HS-27A (cell line): ENCODE data around the gene FBXO21.
"Not testable (repeated sequence)": the region's sequence is repeated elsewhere in the genome, so short reads cannot be mapped to it uniquely, and the experiment has no call there.

Source experiments
- DNase-seq: peaks from one replicate; pipeline ENCODE4 v3.0.0-alpha.2; 2012; ENCODE audit warnings: low read depth, missing footprints

Gene FBXO21

GRCh38 chr12:117101953-117102799 lies 88.1 kb downstream of the FBXO21 start:
- no peak for DNase-seq

DNA sequence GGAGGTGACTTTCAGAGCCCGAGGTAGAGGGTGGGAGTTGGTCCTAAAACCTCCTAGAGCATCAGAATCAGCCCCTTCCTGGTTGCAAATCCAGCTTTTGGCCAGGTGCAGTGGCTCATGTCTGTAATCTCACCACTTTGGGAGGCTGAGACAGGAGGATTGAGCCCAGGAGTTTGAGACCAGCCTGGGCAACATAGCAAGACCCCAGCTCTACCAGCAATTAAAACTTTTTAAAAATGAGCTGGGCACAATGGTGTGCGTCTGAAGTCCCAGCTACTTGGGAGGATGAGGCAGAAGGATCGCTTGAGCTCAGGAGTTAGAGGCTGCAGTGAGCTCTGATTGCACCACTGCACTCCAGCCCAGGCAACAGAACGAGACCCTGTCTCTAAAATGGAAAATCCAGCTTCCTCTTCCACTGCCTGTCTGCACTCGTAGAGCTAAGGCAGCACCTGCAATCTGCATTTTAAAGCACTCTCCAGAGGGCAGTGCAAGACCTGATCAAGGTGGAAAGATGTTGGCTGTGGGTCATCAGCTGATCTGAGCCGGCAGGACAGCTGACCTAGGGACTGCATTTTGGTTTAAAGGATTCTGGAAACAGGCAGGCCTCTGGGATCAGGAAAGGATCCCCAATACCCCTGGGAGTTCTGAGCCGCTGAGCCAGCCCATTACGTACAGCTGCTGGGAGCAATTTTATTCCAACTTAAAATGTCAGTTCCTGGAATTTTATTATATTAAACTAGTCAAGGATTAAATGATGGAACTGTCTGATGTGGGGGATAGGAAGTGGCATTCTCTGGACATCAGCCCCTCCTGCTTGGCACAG lies 89.2 kb downstream of the FBXO21 start:
- no peak for DNase-seq

DNA sequence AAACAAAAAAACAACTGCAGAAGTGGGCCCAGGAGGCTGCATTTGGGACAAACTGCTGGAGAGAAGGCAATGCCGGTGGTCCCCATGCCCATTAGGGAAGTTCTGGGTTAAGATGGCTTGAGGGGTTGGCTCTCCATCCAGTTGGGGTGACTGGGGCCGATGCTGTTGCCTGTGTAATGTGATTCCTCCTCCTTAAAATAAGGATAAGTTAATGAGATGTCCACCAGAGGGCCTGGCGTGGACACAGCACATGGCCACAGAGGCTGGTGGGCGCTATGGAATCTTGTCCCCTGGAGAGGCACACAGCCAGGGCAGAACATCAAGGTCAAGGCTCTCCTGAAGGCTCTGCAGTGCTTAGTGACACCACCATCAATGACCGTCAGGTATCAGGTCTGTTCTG lies 90.0 kb downstream of the FBXO21 start:
- no peak for DNase-seq

DNA sequence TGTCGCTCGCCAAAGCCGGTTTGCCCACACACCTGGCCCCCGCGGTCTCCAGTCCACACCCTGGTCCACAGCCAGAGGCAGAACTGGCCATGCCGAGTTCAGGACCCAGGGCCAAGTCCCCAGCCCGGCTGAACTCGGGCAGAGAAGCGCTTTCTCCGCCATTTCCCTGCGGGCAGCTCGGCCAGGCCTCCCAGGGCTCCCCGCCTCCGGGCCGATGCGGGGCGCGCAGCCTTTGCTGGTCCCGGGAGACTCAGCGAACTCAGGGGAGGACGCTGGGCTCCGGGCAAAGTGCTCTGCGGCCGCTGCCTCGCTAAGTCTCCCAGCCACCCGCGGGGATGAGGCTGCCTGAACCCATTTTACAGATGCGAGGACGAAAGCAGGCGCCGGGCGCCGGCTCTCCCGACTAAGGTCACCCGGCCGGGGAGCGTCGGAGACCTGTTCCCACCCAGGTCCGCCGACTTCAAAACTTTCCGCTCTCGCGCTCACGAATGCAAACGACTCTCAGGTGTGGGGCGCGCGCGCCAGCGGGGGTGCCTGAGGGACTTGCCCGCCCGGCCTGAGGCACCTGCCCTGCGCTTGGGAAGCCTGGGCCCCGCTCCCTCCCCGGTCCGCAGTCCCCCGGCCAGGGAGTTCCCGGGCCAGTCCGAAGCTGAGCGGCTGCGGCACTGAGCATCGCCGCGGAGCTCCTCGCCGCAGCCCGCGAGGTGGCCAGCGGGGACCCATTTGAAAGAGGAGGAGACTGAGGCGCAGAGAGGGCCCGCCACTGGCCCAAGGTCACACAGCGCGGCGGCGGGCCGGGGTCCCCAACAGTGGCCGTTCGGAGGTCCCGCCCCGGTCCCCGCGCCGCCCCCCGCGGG lies 91.7 kb downstream of the FBXO21 start:
- no peak for DNase-seq

- no peak for DNase-seq
These were observed 92.3 kb downstream of the FBXO21 start for GRCh38 chr12:117098024-117098360.

DNA sequence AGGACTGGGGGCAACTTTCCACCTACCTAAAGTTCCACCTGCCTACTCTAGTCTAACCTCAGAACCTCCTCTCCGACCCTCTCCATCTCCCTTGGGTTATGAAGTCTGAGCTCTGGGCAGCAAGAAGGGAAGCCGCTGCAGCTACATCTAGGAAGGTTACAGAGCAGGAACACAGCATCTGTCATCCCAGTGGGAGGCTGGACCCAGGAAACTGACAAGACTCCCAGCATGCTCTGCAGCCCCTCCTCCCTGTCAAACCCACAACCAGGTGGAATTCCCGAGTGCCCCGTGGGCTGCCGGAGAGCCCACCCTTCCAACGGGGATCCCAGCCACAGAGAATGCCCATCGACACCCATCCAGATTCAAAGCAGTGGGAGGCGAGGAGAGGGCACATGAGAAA lies 93.1 kb downstream of the FBXO21 start:
- no peak for DNase-seq

DNA sequence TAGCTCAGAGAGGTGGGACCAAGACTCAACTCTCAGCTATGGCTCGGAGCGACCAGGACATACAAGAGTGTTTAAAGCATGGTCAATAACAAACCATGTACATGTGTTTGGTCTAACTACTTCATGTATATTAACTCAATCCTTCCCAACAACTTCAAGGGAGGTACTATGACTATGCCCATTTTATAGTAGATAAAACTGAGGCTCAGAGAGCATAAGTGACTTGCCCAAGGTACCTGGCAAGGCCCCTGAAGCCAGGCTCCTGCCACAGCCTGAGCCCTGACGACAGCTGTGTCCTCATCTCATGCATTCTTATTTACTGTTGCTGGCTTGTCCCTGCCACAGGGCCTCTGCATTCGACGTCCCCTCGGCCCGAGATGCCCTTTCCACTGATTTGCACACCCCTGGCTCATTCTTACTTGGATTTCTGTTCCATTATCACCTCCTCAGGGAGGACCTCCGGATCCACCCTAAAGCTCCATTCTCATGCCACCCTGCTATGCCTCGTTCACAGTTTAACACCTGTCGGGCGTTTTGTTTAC lies 93.7 kb downstream of the FBXO21 start:
- DNase-seq, result no peak

- DNase-seq, result not testable (repeated sequence)
These were observed 95.1 kb downstream of the FBXO21 start for GRCh38 chr12:117095191-117095590.

DNA sequence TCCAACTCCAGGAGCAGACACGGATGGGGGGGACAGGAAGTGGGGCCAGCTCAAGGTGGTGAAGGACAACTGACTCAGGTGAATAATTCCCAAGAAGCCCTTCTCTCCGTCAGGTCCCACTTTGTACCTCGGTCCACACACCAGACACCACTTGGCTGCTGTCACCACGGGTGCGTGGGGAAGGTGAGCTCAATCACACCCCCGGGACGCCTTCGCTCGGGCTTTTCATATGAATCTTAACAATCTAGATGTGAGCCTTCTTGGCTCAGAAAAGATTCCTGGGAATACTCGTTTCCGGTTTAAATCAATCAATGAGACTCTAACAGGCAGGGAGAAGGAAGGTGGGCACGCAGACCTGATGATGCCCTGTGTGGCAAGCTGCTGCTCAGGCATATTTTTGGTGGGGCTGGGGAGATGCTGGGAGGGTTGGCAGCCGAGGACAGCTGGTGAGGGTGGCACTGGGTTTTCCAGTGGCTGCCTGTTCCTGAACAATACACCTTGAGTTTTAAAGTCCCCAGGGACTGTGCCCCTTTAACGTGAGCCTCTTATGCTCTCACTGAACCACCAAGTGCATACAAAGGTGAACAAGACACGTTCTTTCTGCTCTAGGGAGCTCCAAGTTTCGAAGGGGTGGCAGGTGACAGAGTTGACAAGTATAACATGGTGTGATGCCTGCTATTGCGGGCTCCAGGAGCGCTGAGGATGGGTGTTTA lies 96.2 kb downstream of the FBXO21 start:
- no peak for DNase-seq

GRCh38 chr12:117093431-117093830 lies 96.8 kb downstream of the FBXO21 start:
- no peak for DNase-seq

DNA sequence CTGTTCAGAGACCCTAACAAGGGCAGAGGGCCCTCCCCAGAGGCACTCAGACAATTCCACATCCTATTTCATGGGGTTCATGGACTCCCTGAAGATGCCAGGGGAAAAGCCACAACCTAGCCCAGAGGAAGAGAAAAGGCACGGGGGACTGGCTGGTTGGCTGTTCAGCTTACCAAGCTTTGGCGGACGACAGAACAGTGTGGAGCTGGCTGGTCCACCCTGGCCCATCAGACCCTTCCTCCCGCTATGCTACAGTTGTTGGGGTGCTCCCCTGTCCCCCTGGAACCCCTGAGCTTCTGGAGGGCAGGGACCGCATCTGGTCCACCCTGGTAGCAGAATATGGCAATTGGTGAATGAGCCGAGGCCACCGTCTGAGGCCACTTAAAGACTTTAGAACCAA lies 97.4 kb downstream of the FBXO21 start:
- no peak for DNase-seq

DNA sequence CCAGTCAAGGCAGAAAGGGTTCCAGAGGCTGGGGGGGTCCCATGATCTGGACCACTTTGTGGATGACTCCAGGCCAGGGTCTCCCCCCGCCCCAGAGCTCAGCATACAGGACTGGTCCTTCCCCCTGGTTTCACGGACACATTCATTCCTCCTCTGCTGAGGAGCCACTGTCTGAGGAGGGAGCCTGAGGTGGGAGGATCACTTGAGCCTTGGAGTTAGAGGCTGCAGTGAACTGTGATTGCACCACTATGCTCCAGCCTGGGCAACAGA lies 97.8 kb downstream of the FBXO21 start:
- no peak for DNase-seq
